Panc1 (cell line): ENCODE results near the gene MCF2L2. TPM values are rescaled to one million over a fixed set of nuclear protein-coding genes. Genes with fewer than 3 reads are reported as not detected.

Source experiments
- ATAC-seq: fragments of 200-7000 bp; cut with Tn5 transposase; 2 replicates; pipeline ENCODE4 v1.9.1; 2020; ENCODE audit warnings: mild to moderate bottlenecking, moderate library complexity
- BruUV-seq: library from RNA; stranded (reverse); fragments of 400-500 nt; replicated peaks from 2 replicates; lab custom pipeline; 2021; lab: Mats Ljungman, UMichigan
- CTCF ChIA-PET: fragments of 300-600 bp; sonication (Branson Sonifier 250); formaldehyde crosslinking; loops from one replicate; lab custom pipeline; 2022; ENCODE audit warnings: antibody characterized with exemption; lab: Charles Lee
- POLR2A ChIA-PET: fragments of 300-600 bp; sonication (Branson Sonifier 250); formaldehyde crosslinking; loops from one replicate; lab custom pipeline; 2022; ENCODE audit warnings: antibody characterized with exemption; lab: Charles Lee
- DNase-seq: peaks from one replicate; pipeline ENCODE4 v3.0.0-alpha.2; 2010; ENCODE audit warnings: low read depth, low spot score
- H3K27ac ChIP-seq: 2 replicates; pipeline ENCODE4 v1.5.1; 2011; ENCODE audit warnings: mild to moderate bottlenecking, low read length, inconsistent platforms
- H3K27me3 ChIP-seq: fragments of 200-500 bp; sonication (Bioruptor generic); 2 replicates; pipeline ENCODE4 v1.6.0; 2014; ENCODE audit warnings: low read length, inconsistent platforms; ENCODE audit not compliant: control insufficient read depth, insufficient read depth
- H3K36me3 ChIP-seq: fragments of 200-500 bp; sonication (Bioruptor generic); 2 replicates; pipeline ENCODE4 v1.5.1; 2014; ENCODE audit warnings: inconsistent platforms, mild to moderate bottlenecking, low read length, moderate library complexity; ENCODE audit not compliant: control insufficient read depth, insufficient read depth
- H3K4me1 ChIP-seq: 2 replicates; pipeline ENCODE4 v1.5.1; 2011; ENCODE audit warnings: inconsistent platforms, mild to moderate bottlenecking, low read length, moderate library complexity; ENCODE audit not compliant: control insufficient read depth, insufficient read depth
- H3K4me3 ChIP-seq, 2 experiments: 2 replicates each; pipeline ENCODE4 v1.5.1; 2011 to 2012; ENCODE audit warnings: low read depth in 2 of 2, low read length in 2 of 2, mild to moderate bottlenecking in 2 of 2, inconsistent platforms in 1 of 2, moderate library complexity in 1 of 2
- H3K9me3 ChIP-seq: fragments of 200-500 bp; sonication (Bioruptor generic); 2 replicates; pipeline ENCODE4 v1.5.1; 2014; ENCODE audit warnings: low read depth, mild to moderate bottlenecking, inconsistent platforms, low read length, moderate library complexity; ENCODE audit not compliant: control insufficient read depth, insufficient read depth
- POLR2AphosphoS5 ChIP-seq: IDR thresholded peaks from 2 replicates; pipeline ENCODE4 v1.6.1; 2012; ENCODE audit warnings: mild to moderate bottlenecking, low read depth, low read length, moderate library complexity
- SIN3A ChIP-seq: IDR thresholded peaks from 2 replicates; pipeline ENCODE4 v1.6.1; 2012; ENCODE audit warnings: low read depth, mild to moderate bottlenecking, low read length, moderate library complexity, borderline replicate concordance; ENCODE audit not compliant: insufficient read depth
- TCF7L2 ChIP-seq: IDR thresholded peaks from 2 replicates; pipeline ENCODE4 v1.6.1; 2011; ENCODE audit warnings: mild to moderate bottlenecking, low read depth, low read length, inconsistent platforms
- in situ Hi-C: cut with HindIII; loops from 2 replicates; pipeline ENCODE4 v1.10.0; 2016; ENCODE audit warnings: low sequenced_read_pairs, low pct_unique_long_range_greater_than_20kb
- intact Hi-C: fragments of 100-400 bp; cut with micrococcal nuclease; formaldehyde crosslinking; loops from one replicate; pipeline ENCODE4 v1.10.0; 2022; ENCODE audit not compliant: unreplicated experiment
- total RNA-seq: library from RNA; stranded (reverse); gene quantifications from one replicate; pipeline ENCODE4 v1.2.1, GENCODE V29; 2021; ENCODE audit not compliant: unreplicated experiment
- TF ChIP-seq, protein P1 (sequence below), 2 experiments: IDR thresholded peaks; 2 replicates each; pipeline ENCODE4 v1.6.1; 2011 to 2012; ENCODE audit warnings: low read depth in 2 of 2, control low read depth in 1 of 2, low read length in 1 of 2, mild to moderate bottlenecking in 1 of 2, moderate library complexity in 1 of 2; ENCODE audit not compliant: insufficient read depth in 1 of 2
- TF ChIP-seq, protein P2 (sequence below): fragments of 450-650 bp; IDR thresholded peaks from 2 replicates; pipeline ENCODE4 v1.5.1; 2017; ENCODE audit warnings: mild to moderate bottlenecking

The MCF2L2 gene
- total RNA-seq, 1 experiment from 2014 or later = 1.0 TPM

DNA sequence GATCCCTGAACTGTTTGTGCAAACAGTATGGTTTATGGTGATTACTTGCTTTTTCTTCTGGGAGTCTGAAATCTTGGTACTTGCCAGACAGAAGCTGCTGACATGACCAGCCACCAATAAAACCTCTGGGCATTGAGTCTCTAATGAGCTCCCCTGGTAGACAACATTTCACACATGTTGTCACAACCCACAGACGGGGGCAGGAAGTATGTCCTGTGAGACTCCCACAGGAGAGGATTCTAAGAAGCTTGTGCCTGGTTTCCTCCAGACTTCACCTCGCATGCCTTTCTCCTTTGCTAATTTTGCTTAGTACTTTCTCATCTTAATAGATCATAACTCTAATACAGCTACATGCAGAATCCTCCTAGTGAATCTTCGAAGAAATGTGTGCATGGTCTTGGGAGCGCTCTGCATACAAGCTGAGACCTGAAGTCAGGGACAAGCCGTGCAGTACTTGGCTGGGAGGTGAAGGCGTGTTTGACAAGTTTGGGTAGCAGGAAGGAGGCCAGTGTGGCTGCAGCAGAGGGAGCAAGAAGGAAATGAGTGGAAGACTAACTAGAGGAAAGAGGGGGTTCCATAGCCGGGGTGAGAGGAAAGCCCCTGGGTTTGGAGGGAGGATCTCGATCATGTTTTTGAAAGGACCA, 126.4 kb downstream of the MCF2L2 start:
- POLR2A ChIA-PET = no interaction called here
- Histone ChIP-seq H3K27ac (no peak overlapping the region), H3K9me3 (no peaks in the 10 kb centered on the region), H3K4me1 (no peaks in the 10 kb centered on the region), H3K4me3 (no peak overlapping the region), H3K27me3 (no peaks in the 10 kb centered on the region), H3K36me3 (no peaks in the 10 kb centered on the region)
- DNase-seq (no peak), ATAC-seq (no peak)
- CTCF ChIA-PET = no interaction called here
- intact Hi-C loops = no loop called here
- TF ChIP-seq, protein P1, sequence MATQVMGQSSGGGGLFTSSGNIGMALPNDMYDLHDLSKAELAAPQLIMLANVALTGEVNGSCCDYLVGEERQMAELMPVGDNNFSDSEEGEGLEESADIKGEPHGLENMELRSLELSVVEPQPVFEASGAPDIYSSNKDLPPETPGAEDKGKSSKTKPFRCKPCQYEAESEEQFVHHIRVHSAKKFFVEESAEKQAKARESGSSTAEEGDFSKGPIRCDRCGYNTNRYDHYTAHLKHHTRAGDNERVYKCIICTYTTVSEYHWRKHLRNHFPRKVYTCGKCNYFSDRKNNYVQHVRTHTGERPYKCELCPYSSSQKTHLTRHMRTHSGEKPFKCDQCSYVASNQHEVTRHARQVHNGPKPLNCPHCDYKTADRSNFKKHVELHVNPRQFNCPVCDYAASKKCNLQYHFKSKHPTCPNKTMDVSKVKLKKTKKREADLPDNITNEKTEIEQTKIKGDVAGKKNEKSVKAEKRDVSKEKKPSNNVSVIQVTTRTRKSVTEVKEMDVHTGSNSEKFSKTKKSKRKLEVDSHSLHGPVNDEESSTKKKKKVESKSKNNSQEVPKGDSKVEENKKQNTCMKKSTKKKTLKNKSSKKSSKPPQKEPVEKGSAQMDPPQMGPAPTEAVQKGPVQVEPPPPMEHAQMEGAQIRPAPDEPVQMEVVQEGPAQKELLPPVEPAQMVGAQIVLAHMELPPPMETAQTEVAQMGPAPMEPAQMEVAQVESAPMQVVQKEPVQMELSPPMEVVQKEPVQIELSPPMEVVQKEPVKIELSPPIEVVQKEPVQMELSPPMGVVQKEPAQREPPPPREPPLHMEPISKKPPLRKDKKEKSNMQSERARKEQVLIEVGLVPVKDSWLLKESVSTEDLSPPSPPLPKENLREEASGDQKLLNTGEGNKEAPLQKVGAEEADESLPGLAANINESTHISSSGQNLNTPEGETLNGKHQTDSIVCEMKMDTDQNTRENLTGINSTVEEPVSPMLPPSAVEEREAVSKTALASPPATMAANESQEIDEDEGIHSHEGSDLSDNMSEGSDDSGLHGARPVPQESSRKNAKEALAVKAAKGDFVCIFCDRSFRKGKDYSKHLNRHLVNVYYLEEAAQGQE (IDR thresholded peaks at IDR 0.05; ENCODE audit: insufficient read depth in 1 of 2, low read depth in 2 of 2, low read length in 1 of 2) = no peak
- no peak for TF ChIP-seq POLR2AphosphoS5
- no peak for TF ChIP-seq SIN3A
- no peak for TF ChIP-seq TCF7L2
- TF ChIP-seq, protein P2, sequence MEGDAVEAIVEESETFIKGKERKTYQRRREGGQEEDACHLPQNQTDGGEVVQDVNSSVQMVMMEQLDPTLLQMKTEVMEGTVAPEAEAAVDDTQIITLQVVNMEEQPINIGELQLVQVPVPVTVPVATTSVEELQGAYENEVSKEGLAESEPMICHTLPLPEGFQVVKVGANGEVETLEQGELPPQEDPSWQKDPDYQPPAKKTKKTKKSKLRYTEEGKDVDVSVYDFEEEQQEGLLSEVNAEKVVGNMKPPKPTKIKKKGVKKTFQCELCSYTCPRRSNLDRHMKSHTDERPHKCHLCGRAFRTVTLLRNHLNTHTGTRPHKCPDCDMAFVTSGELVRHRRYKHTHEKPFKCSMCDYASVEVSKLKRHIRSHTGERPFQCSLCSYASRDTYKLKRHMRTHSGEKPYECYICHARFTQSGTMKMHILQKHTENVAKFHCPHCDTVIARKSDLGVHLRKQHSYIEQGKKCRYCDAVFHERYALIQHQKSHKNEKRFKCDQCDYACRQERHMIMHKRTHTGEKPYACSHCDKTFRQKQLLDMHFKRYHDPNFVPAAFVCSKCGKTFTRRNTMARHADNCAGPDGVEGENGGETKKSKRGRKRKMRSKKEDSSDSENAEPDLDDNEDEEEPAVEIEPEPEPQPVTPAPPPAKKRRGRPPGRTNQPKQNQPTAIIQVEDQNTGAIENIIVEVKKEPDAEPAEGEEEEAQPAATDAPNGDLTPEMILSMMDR = no peak
- BruUV-seq = no TSS peak
- in situ Hi-C loops = no loop called here

DNA sequence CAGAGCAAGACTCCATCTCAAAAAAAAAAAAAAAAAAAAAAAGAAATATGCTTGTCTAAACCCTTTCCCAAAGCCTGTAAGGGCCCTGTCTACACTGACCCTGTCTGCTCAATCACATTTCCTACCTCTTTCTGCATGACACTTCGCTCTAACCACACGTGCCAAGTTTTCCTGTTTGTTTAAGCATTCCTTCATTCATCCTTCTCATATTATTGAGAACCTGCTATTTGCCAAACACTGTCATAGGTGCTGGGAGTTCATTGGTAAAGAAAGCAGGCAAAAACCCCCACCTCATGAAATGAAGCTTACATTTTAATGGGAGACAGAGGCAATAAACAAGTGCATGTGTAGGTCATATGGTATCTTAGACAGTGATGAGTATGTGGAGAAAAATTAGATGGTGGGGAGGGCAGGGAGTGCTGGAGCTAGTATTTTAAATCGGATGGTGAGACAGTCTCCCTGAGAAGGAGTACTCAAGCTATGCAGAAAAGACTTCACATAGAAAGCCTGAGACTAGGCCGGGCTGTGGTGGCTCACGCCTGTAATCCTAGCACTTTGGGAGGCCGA, 127.3 kb downstream of the MCF2L2 start:
- Histone ChIP-seq H3K4me1 (no peaks in the 10 kb centered on the region), H3K27me3 (no peaks in the 10 kb centered on the region), H3K27ac (no peak overlapping the region), H3K9me3 (no peaks in the 10 kb centered on the region), H3K4me3 (no peak overlapping the region), H3K36me3 (no peaks in the 10 kb centered on the region)
- TF ChIP-seq SIN3A (no peak), POLR2AphosphoS5 (no peak)
- intact Hi-C loops (no loop called here), in situ Hi-C loops (no loop called here)
- POLR2A ChIA-PET = interaction anchor here (0.5 to 0.6 kb wide), 3 partner anchors 15 to 72 kb away, joined by 3 to 5 read pairs (median 3); no protein-coding TSS in a partner anchor
- ATAC-seq (peak; percentile 28; the same call in 1 of the 2 replicates), DNase-seq (no peak)
- CTCF ChIA-PET = no interaction called here
- BruUV-seq = no TSS peak

DNA sequence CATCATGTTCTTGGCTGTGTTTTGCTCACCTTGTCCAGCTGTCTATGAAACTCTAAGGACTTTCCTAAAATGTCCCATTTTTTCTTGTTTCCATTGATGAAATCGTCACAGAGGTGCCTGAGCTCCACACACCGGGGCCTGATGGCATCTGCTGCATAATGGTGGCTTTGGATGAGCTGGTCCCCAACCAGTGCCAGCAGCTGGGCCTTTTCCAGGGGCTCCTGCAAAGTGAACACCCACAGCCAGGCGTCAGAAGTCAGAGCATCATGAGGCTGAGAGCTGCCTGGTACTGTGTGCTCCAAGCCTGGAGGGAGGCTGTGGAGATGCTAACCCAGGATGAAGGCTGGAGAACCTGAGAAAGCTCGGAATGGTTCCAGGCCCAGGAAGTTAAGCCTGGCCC, 128.4 kb downstream of the MCF2L2 start:
- in situ Hi-C loops (no loop called here), intact Hi-C loops (no loop called here)
- no peaks in the 10 kb centered on the region for H3K9me3 ChIP-seq
- DNase-seq (no peak), ATAC-seq (no peak)
- no TSS peak for BruUV-seq
- TF ChIP-seq POLR2AphosphoS5 = no peak
- no peak for TF ChIP-seq SIN3A
- TF ChIP-seq, protein P1 (IDR thresholded peaks at IDR 0.05; ENCODE audit: insufficient read depth in 1 of 2, low read depth in 2 of 2, low read length in 1 of 2) = no peak
- no peak for TF ChIP-seq TCF7L2
- H3K4me1 ChIP-seq = no peaks in the 10 kb centered on the region
- no peak overlapping the region for H3K4me3 ChIP-seq
- POLR2A ChIA-PET = interaction anchor here (0.6 kb wide), 1 partner anchor 74 kb away, joined by 7 read pairs; no protein-coding TSS in a partner anchor
- CTCF ChIA-PET = no interaction called here
- no peaks in the 10 kb centered on the region for H3K36me3 ChIP-seq
- H3K27ac ChIP-seq = no peak overlapping the region
- H3K27me3 ChIP-seq = no peaks in the 10 kb centered on the region
